Esophagus mucosa (tissue), 1 donor: ENCODE measurements around the gene THAP8. TPM values are rescaled to one million over a fixed set of nuclear protein-coding genes. Genes with fewer than 3 reads are reported as not detected.

ENCODE experiments used
- ATAC-seq: fragments of 200-7000 bp; cut with Tn5 transposase; one replicate; pipeline ENCODE4 v1.9.1; 2020
- total RNA-seq: library from RNA; stranded (reverse); gene quantifications from one replicate; pipeline ENCODE4 v1.2.4, GENCODE V29; 2023
- donor health status: DM: yes; HTN: yes; CAD: no.

The THAP8 gene
- total RNA-seq, 1 donor from 2014 or later = 3.0 TPM

GRCh38 chr19:35993923-35994598, 60.0 kb downstream of the THAP8 start:
- no peak for ATAC-seq

GRCh38 chr19:35992907-35993765, 60.9 kb downstream of the THAP8 start:
- ATAC-seq = no peak

- ATAC-seq = no peak
Observed at GRCh38 chr19:35991731-35992450, 62.2 kb downstream of the THAP8 start.

- no peak for ATAC-seq
Observed at GRCh38 chr19:35990771-35991730, 63.0 kb downstream of the THAP8 start.

GRCh38 chr19:35990156-35990555, 63.9 kb downstream of the THAP8 start:
- ATAC-seq = no peak

- ATAC-seq = no peak
Observed at GRCh38 chr19:35988824-35989223, 65.3 kb downstream of the THAP8 start.

- ATAC-seq = no peak
Observed at GRCh38 chr19:35987571-35987896, 66.6 kb downstream of the THAP8 start.

- ATAC-seq = no peak
Observed at GRCh38 chr19:35986664-35987570, 67.2 kb downstream of the THAP8 start.

GRCh38 chr19:35986111-35986510, 68.0 kb downstream of the THAP8 start:
- no peak for ATAC-seq

Other genes with a start within 250 kb of the THAP8 start
- gene PRODH2, start 241.4 kb downstream of the THAP8 start, total RNA-seq = not detected
- not detected for gene NPHS1, start 201.8 kb downstream of the THAP8 start, total RNA-seq
- 0.24 TPM for gene KIRREL2, start 197.4 kb downstream of the THAP8 start, total RNA-seq
- gene APLP1, start 185.7 kb downstream of the THAP8 start, total RNA-seq = 0.84 TPM
- gene NFKBID, start 153.7 kb downstream of the THAP8 start, total RNA-seq = 4.2 TPM
- 0.96 TPM for gene HCST, start 151.8 kb downstream of the THAP8 start, total RNA-seq
- gene TYROBP, start 146.0 kb downstream of the THAP8 start, total RNA-seq = 4.1 TPM
- 7.7 TPM for gene LRFN3, start 117.9 kb downstream of the THAP8 start, total RNA-seq
- gene SDHAF1, start 59.1 kb downstream of the THAP8 start, total RNA-seq = 10.2 TPM
- gene SYNE4, start 45.5 kb downstream of the THAP8 start, total RNA-seq = 0.88 TPM
- 12.3 TPM for gene ALKBH6, start 40.1 kb downstream of the THAP8 start, total RNA-seq
- gene CLIP3, start 21.4 kb downstream of the THAP8 start, total RNA-seq = 1.3 TPM
- 2.4 TPM for gene WDR62, start 612 bp upstream of the THAP8 start, total RNA-seq
- gene OVOL3, start 56.9 kb upstream of the THAP8 start, total RNA-seq = not detected
- 72.0 TPM for gene POLR2I, start 60.6 kb upstream of the THAP8 start, total RNA-seq
- gene TBCB, start 61.2 kb upstream of the THAP8 start, total RNA-seq = 81.5 TPM
- gene CAPNS1, start 85.8 kb upstream of the THAP8 start, total RNA-seq = 953 TPM
- gene COX7A1, start 98.2 kb upstream of the THAP8 start, total RNA-seq = 3.5 TPM
- gene ZNF565, start 160.4 kb upstream of the THAP8 start, total RNA-seq = 2.1 TPM
- 35.9 TPM for gene ZNF146, start 160.8 kb upstream of the THAP8 start, total RNA-seq